ENCODE data around the gene PSTPIP2.

PSTPIP2 gene

DNA sequence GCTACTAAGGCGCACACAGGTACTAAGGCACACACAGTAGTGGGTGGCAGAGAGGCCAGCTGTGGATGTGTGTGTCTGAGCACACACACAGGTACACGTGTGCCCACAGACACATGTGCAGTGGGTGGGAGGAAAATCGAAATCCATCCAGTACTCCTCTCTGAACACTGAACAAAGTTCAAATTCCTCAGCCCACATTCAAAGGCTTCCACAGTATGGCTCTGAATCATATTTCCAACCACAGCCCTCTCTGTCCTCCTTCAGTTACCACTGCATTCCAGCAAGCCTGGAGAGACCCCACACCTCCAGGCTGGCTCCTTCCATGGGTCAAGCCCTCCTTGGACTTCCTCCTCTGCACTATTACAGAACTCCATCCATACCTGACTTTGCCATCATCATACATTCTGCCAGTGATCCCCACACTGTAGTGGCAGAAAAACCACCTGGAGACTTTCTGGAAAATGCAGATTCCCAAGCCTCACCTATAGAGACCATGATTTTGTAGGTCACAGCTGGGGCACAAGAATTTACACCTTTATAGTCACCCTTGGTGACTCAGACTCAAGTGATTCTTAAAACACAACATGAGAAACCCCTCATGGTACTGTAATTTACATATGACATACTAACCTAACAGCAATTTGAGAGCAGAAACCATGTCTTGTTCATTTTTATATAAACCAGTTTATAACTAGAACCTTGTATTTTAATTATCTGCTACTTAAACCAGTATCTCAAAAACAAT lies 136.3 kb downstream of the PSTPIP2 start:
- DNase-seq (ENCODE audit: low read depth in 2 of 2), result no peak

All from fibroblast of skin of left quadriceps (primary cell).